ENCODE data around the gene KRT74. TPM values are rescaled to one million over a fixed set of nuclear protein-coding genes. Genes with fewer than 3 reads are reported as not detected.

Gene KRT74
- total RNA-seq, 1 experiment from 2014 or later: not detected

DNA sequence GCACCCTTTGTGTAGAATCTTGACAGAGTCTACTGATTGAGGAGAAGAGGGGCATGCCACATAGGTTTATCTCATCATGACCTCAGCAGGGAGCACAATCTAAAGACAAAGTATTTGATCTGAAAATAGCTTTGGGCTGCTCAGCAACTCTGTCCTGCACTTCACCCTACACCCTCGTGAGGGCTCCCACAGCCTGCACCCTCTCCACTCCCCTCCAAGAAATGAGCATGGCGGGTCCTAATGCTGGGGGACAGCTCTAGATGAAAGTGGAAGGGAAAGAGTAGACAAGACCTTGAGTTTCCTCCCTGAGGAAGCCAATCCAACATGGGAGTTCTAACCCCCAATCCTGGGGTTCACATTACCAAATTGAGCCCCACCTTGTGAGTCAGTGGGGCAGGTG is 42.7 kb downstream of the KRT74 start (continued):
- TF ChIP-seq, protein P1, sequence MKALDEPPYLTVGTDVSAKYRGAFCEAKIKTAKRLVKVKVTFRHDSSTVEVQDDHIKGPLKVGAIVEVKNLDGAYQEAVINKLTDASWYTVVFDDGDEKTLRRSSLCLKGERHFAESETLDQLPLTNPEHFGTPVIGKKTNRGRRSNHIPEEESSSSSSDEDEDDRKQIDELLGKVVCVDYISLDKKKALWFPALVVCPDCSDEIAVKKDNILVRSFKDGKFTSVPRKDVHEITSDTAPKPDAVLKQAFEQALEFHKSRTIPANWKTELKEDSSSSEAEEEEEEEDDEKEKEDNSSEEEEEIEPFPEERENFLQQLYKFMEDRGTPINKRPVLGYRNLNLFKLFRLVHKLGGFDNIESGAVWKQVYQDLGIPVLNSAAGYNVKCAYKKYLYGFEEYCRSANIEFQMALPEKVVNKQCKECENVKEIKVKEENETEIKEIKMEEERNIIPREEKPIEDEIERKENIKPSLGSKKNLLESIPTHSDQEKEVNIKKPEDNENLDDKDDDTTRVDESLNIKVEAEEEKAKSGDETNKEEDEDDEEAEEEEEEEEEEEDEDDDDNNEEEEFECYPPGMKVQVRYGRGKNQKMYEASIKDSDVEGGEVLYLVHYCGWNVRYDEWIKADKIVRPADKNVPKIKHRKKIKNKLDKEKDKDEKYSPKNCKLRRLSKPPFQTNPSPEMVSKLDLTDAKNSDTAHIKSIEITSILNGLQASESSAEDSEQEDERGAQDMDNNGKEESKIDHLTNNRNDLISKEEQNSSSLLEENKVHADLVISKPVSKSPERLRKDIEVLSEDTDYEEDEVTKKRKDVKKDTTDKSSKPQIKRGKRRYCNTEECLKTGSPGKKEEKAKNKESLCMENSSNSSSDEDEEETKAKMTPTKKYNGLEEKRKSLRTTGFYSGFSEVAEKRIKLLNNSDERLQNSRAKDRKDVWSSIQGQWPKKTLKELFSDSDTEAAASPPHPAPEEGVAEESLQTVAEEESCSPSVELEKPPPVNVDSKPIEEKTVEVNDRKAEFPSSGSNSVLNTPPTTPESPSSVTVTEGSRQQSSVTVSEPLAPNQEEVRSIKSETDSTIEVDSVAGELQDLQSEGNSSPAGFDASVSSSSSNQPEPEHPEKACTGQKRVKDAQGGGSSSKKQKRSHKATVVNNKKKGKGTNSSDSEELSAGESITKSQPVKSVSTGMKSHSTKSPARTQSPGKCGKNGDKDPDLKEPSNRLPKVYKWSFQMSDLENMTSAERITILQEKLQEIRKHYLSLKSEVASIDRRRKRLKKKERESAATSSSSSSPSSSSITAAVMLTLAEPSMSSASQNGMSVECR (CRISPR knock-in tag; IDR thresholded peaks at IDR 0.05; ENCODE audit: borderline replicate concordance): no peak

- DNase-seq (ENCODE audit: low spot score): no peak
- Mint-ChIP-seq H3K27ac (no peak overlapping the region), H3K4me1 (no peaks in the 10 kb centered on the region), H3K4me3 (no peak overlapping the region), H3K9me3 (no peaks in the 10 kb centered on the region), H3K27me3 (ENCODE audit: low read depth) (no peaks in the 10 kb centered on the region), H3K36me3 (no peaks in the 10 kb centered on the region)
- ChIA-PET CTCF (interaction anchor here (1.3 kb wide), 1 partner anchor 158 kb away, joined by 3 read pairs; no protein-coding TSS in a partner anchor), POLR2A (no interaction called here)
- no peak for ATAC-seq
- TF ChIP-seq, protein P2, sequence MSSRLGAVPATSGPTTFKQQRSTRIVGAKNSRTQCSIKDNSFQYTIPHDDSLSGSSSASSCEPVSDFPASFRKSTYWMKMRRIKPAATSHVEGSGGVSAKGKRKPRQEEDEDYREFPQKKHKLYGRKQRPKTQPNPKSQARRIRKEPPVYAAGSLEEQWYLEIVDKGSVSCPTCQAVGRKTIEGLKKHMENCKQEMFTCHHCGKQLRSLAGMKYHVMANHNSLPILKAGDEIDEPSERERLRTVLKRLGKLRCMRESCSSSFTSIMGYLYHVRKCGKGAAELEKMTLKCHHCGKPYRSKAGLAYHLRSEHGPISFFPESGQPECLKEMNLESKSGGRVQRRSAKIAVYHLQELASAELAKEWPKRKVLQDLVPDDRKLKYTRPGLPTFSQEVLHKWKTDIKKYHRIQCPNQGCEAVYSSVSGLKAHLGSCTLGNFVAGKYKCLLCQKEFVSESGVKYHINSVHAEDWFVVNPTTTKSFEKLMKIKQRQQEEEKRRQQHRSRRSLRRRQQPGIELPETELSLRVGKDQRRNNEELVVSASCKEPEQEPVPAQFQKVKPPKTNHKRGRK (CRISPR knock-in tag; IDR thresholded peaks at IDR 0.05; ENCODE audit: borderline replicate concordance): no peak
- TF ChIP-seq SOX15 (CRISPR knock-in tag; IDR thresholded peaks at IDR 0.05): no peak
- no peak for TF ChIP-seq RORB (CRISPR knock-in tag; IDR thresholded peaks at IDR 0.05)
- TF ChIP-seq TCF7 (CRISPR knock-in tag; IDR thresholded peaks at IDR 0.05; ENCODE audit: low read depth): no peak
- no peak for TF ChIP-seq CBFB (CRISPR knock-in tag; IDR thresholded peaks at IDR 0.05; ENCODE audit: low read depth)
- no peak for TF ChIP-seq STAT6 (CRISPR knock-in tag; conservative IDR thresholded peaks at IDR 0.05; ENCODE audit: low read depth)
- TF ChIP-seq, protein P3, sequence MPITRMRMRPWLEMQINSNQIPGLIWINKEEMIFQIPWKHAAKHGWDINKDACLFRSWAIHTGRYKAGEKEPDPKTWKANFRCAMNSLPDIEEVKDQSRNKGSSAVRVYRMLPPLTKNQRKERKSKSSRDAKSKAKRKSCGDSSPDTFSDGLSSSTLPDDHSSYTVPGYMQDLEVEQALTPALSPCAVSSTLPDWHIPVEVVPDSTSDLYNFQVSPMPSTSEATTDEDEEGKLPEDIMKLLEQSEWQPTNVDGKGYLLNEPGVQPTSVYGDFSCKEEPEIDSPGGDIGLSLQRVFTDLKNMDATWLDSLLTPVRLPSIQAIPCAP (CRISPR knock-in tag; IDR thresholded peaks at IDR 0.05): no peak
- no peak for TF ChIP-seq AR (CRISPR knock-in tag; IDR thresholded peaks at IDR 0.05)
- TF ChIP-seq ATF1 (CRISPR knock-in tag; IDR thresholded peaks at IDR 0.05): no peak
- no peak for TF ChIP-seq ATF3 (CRISPR knock-in tag; conservative IDR thresholded peaks at IDR 0.05)
- TF ChIP-seq E2F5 (CRISPR knock-in tag; IDR thresholded peaks at IDR 0.05): no peak
- TF ChIP-seq, protein P4, sequence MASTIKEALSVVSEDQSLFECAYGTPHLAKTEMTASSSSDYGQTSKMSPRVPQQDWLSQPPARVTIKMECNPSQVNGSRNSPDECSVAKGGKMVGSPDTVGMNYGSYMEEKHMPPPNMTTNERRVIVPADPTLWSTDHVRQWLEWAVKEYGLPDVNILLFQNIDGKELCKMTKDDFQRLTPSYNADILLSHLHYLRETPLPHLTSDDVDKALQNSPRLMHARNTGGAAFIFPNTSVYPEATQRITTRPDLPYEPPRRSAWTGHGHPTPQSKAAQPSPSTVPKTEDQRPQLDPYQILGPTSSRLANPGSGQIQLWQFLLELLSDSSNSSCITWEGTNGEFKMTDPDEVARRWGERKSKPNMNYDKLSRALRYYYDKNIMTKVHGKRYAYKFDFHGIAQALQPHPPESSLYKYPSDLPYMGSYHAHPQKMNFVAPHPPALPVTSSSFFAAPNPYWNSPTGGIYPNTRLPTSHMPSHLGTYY (CRISPR knock-in tag; IDR thresholded peaks at IDR 0.05): no peak
- TF ChIP-seq NR1H2 (CRISPR knock-in tag; IDR thresholded peaks at IDR 0.05): no peak
- no peak for TF ChIP-seq NFE2L1 (CRISPR knock-in tag; IDR thresholded peaks at IDR 0.05)
- no peak for TF ChIP-seq E2F1 (CRISPR knock-in tag; IDR thresholded peaks at IDR 0.05)
- no peak for TF ChIP-seq ZNF263 (CRISPR knock-in tag; IDR thresholded peaks at IDR 0.05; ENCODE audit: low read depth)
These were observed 43.3 kb downstream of the KRT74 start for GRCh38 chr12:52530366-52530765.
